Measurements from ENCODE around the gene RAP1GAP2.
"Not testable (repeated sequence)": the region's sequence is repeated elsewhere in the genome, so short reads cannot be mapped to it uniquely, and the experiment has no call there.

RAP1GAP2 gene

DNA sequence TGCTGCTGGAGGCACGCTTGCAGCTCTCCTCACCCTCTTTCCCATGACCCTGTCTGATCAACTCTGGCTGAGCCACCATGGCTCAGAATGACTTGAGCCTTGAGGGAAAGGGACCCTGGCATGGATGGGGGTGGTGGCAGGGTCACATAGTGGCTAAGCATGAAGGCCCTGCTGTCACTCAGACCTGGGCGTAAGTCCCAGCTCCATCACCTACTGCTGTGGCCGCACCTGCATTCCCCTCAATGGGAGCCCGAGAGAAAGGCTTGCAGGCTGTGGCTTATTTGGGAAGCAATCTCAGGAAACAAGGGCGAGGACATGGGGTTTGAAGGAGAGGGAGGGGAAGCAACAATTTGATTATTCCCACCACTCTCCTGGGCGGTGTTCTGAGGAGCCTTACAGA is 17.7 kb upstream of the RAP1GAP2 start:
- ATAC-seq: no peak
- TF ChIP-seq ESRRG (CRISPR knock-in tag; IDR thresholded peaks at IDR 0.05) (no peak), BACH2 (CRISPR knock-in tag; IDR thresholded peaks at IDR 0.05; ENCODE audit: borderline replicate concordance) (no peak), CSDC2 (CRISPR knock-in tag; IDR thresholded peaks at IDR 0.05) (no peak), ZNF565 (CRISPR knock-in tag; conservative IDR thresholded peaks at IDR 0.05; ENCODE audit: low read depth) (no peak), PPARA (CRISPR knock-in tag; IDR thresholded peaks at IDR 0.05; ENCODE audit: borderline replicate concordance) (no peak), ZNF70 (CRISPR knock-in tag; IDR thresholded peaks at IDR 0.05) (no peak), TCF4 (CRISPR knock-in tag; IDR thresholded peaks at IDR 0.05; ENCODE audit: borderline replicate concordance) (no peak)
- TF ChIP-seq, protein P1, sequence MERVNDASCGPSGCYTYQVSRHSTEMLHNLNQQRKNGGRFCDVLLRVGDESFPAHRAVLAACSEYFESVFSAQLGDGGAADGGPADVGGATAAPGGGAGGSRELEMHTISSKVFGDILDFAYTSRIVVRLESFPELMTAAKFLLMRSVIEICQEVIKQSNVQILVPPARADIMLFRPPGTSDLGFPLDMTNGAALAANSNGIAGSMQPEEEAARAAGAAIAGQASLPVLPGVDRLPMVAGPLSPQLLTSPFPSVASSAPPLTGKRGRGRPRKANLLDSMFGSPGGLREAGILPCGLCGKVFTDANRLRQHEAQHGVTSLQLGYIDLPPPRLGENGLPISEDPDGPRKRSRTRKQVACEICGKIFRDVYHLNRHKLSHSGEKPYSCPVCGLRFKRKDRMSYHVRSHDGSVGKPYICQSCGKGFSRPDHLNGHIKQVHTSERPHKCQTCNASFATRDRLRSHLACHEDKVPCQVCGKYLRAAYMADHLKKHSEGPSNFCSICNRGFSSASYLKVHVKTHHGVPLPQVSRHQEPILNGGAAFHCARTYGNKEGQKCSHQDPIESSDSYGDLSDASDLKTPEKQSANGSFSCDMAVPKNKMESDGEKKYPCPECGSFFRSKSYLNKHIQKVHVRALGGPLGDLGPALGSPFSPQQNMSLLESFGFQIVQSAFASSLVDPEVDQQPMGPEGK (CRISPR knock-in tag; IDR thresholded peaks at IDR 0.05; ENCODE audit: borderline replicate concordance): no peak

GRCh38 chr17:2779545-2779944 is 16.7 kb upstream of the RAP1GAP2 start:
- no peak for TF ChIP-seq TOX (CRISPR knock-in tag; IDR thresholded peaks at IDR 0.05; ENCODE audit: borderline replicate concordance)
- no peak for TF ChIP-seq TCF4 (CRISPR knock-in tag; IDR thresholded peaks at IDR 0.05; ENCODE audit: borderline replicate concordance)
- TF ChIP-seq CREB5 (CRISPR knock-in tag; IDR thresholded peaks at IDR 0.05; ENCODE audit: low read depth): no peak
- TF ChIP-seq ZFP3 (CRISPR knock-in tag; IDR thresholded peaks at IDR 0.05): no peak
- no peak for ATAC-seq

GRCh38 chr17:2780256-2780655 is 16.0 kb upstream of the RAP1GAP2 start:
- TF ChIP-seq TOX (CRISPR knock-in tag; IDR thresholded peaks at IDR 0.05; ENCODE audit: borderline replicate concordance) (no peak), ZNF70 (CRISPR knock-in tag; IDR thresholded peaks at IDR 0.05) (no peak), GLIS3 (CRISPR knock-in tag; IDR thresholded peaks at IDR 0.05) (no peak), ISL1 (CRISPR knock-in tag; IDR thresholded peaks at IDR 0.05) (no peak), ESRRG (CRISPR knock-in tag; IDR thresholded peaks at IDR 0.05) (no peak), PPARA (CRISPR knock-in tag; IDR thresholded peaks at IDR 0.05; ENCODE audit: borderline replicate concordance) (no peak)
- TF ChIP-seq, protein P2, sequence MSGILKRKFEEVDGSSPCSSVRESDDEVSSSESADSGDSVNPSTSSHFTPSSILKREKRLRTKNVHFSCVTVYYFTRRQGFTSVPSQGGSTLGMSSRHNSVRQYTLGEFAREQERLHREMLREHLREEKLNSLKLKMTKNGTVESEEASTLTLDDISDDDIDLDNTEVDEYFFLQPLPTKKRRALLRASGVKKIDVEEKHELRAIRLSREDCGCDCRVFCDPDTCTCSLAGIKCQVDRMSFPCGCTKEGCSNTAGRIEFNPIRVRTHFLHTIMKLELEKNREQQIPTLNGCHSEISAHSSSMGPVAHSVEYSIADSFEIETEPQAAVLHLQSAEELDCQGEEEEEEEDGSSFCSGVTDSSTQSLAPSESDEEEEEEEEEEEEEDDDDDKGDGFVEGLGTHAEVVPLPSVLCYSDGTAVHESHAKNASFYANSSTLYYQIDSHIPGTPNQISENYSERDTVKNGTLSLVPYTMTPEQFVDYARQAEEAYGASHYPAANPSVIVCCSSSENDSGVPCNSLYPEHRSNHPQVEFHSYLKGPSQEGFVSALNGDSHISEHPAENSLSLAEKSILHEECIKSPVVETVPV (CRISPR knock-in tag; IDR thresholded peaks at IDR 0.05): no peak
- ATAC-seq: no peak

GRCh38 chr17:2780931-2781454 is 15.2 kb upstream of the RAP1GAP2 start:
- ATAC-seq: no peak
- TF ChIP-seq CSDC2 (CRISPR knock-in tag; IDR thresholded peaks at IDR 0.05) (no peak), ZFP30 (CRISPR knock-in tag; IDR thresholded peaks at IDR 0.05) (no peak), ZFP3 (CRISPR knock-in tag; IDR thresholded peaks at IDR 0.05) (no peak), BACH2 (CRISPR knock-in tag; IDR thresholded peaks at IDR 0.05; ENCODE audit: borderline replicate concordance) (no peak), ZNF8 (CRISPR knock-in tag; IDR thresholded peaks at IDR 0.05) (no peak), OSR1 (CRISPR knock-in tag; IDR thresholded peaks at IDR 0.05) (no peak), RARB (CRISPR knock-in tag; IDR thresholded peaks at IDR 0.05) (no peak), SNAI2 (CRISPR knock-in tag; IDR thresholded peaks at IDR 0.05) (no peak), TCF4 (CRISPR knock-in tag; IDR thresholded peaks at IDR 0.05; ENCODE audit: borderline replicate concordance) (no peak), ZNF565 (CRISPR knock-in tag; conservative IDR thresholded peaks at IDR 0.05; ENCODE audit: low read depth) (no peak), ARNTL (CRISPR knock-in tag; IDR thresholded peaks at IDR 0.05; ENCODE audit: borderline replicate concordance, low read depth) (no peak)
- TF ChIP-seq, protein P3, sequence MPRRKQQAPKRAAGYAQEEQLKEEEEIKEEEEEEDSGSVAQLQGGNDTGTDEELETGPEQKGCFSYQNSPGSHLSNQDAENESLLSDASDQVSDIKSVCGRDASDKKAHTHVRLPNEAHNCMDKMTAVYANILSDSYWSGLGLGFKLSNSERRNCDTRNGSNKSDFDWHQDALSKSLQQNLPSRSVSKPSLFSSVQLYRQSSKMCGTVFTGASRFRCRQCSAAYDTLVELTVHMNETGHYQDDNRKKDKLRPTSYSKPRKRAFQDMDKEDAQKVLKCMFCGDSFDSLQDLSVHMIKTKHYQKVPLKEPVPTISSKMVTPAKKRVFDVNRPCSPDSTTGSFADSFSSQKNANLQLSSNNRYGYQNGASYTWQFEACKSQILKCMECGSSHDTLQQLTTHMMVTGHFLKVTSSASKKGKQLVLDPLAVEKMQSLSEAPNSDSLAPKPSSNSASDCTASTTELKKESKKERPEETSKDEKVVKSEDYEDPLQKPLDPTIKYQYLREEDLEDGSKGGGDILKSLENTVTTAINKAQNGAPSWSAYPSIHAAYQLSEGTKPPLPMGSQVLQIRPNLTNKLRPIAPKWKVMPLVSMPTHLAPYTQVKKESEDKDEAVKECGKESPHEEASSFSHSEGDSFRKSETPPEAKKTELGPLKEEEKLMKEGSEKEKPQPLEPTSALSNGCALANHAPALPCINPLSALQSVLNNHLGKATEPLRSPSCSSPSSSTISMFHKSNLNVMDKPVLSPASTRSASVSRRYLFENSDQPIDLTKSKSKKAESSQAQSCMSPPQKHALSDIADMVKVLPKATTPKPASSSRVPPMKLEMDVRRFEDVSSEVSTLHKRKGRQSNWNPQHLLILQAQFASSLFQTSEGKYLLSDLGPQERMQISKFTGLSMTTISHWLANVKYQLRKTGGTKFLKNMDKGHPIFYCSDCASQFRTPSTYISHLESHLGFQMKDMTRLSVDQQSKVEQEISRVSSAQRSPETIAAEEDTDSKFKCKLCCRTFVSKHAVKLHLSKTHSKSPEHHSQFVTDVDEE (CRISPR knock-in tag; IDR thresholded peaks at IDR 0.05): no peak
- TF ChIP-seq, protein P4, sequence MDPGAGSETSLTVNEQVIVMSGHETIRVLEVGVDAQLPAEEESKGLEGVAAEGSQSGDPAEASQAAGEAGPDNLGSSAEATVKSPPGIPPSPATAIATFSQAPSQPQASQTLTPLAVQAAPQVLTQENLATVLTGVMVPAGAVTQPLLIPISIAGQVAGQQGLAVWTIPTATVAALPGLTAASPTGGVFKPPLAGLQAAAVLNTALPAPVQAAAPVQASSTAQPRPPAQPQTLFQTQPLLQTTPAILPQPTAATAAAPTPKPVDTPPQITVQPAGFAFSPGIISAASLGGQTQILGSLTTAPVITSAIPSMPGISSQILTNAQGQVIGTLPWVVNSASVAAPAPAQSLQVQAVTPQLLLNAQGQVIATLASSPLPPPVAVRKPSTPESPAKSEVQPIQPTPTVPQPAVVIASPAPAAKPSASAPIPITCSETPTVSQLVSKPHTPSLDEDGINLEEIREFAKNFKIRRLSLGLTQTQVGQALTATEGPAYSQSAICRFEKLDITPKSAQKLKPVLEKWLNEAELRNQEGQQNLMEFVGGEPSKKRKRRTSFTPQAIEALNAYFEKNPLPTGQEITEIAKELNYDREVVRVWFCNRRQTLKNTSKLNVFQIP (CRISPR knock-in tag; IDR thresholded peaks at IDR 0.05; ENCODE audit: borderline replicate concordance, low read depth): no peak
- TF ChIP-seq, protein P1 (CRISPR knock-in tag; IDR thresholded peaks at IDR 0.05; ENCODE audit: borderline replicate concordance): no peak
- TF ChIP-seq, protein P2 (CRISPR knock-in tag; IDR thresholded peaks at IDR 0.05): no peak

GRCh38 chr17:2781598-2781997 is 14.6 kb upstream of the RAP1GAP2 start:
- not testable (repeated sequence) for ATAC-seq
